A549 treated with CORT108297 at 1 μM for 4 hours (cell line): ENCODE data around the gene IP6K3. TPM values are rescaled to one million over a fixed set of nuclear protein-coding genes. Genes with fewer than 3 reads are reported as not detected.

Experiments used
- total RNA-seq: library from RNA; stranded (reverse); fragments of 200-300 nt; extraction: Qiagen RNA extraction; gene quantifications from 5 replicates; pipeline ENCODE4 v1.2.3, GENCODE V29; 2022

IP6K3 gene
- total RNA-seq = 0.08 to 0.18 TPM (median 0.14 TPM) in 5 replicates

GRCh38 chr6:33746651-33747100, at the start of gene IP6K3:
IP6K3 (minus strand) TSS chr6:33746905; CDS start chr6:33735476, 11,429 bp downstream.

GRCh38 chr6:33788694-33789549, 42.2 kb upstream of the IP6K3 start, which contains the start of gene LEMD2:
LEMD2 (minus strand) TSS chr6:33789130; CDS start chr6:33789116, 14 bp downstream.

GRCh38 chr6:33711140-33712129, 35.3 kb downstream of the IP6K3 start, which contains the start of gene UQCC2:
UQCC2 (minus strand) TSS chr6:33711700; CDS start chr6:33711686, 14 bp downstream.

Other genes with a start within 250 kb of the IP6K3 start
- 34.0 to 41.4 TPM (median 39.6 TPM) in 5 replicates for gene BAK1, start 166.6 kb downstream of the IP6K3 start, total RNA-seq
- gene ITPR3, start 125.6 kb downstream of the IP6K3 start, total RNA-seq = 31.9 to 49.4 TPM (median 42.7 TPM) in 5 replicates
- gene UQCC2, start 35.2 kb downstream of the IP6K3 start, total RNA-seq = 68.5 to 114 TPM (median 97.8 TPM) in 5 replicates
- gene LEMD2, start 42.2 kb upstream of the IP6K3 start, total RNA-seq = 33.9 to 44.6 TPM (median 44.0 TPM) in 5 replicates
- gene MLN, start 57.1 kb upstream of the IP6K3 start, total RNA-seq = not detected in 5 replicates